HEK293T (cell line): ENCODE data around the gene TIGD6.

Experiments used
- BHLHE40 ChIP-seq: fragments of 450-650 bp; IDR thresholded peaks from 2 replicates; pipeline ENCODE4 v1.6.1; 2016; ENCODE audit warnings: mild to moderate bottlenecking, moderate library complexity, borderline replicate concordance
- CTBP1 ChIP-seq: fragments of 450-650 bp; IDR thresholded peaks from 2 replicates; pipeline ENCODE4 v1.6.1; 2016; ENCODE audit warnings: borderline replicate concordance
- ELF4 ChIP-seq: fragments of 450-650 bp; IDR thresholded peaks from 2 replicates; pipeline ENCODE4 v1.6.1; 2017; ENCODE audit warnings: antibody characterized with exemption
- FOXA1 ChIP-seq: fragments of 450-650 bp; IDR thresholded peaks from 2 replicates; pipeline ENCODE4 v1.6.1; 2016; ENCODE audit warnings: mild to moderate bottlenecking
- FOXK2 ChIP-seq: fragments of 450-650 bp; IDR thresholded peaks from 2 replicates; pipeline ENCODE4 v1.6.1; 2016; ENCODE audit warnings: mild to moderate bottlenecking
- FOXM1 ChIP-seq: fragments of 450-650 bp; IDR thresholded peaks from 2 replicates; pipeline ENCODE4 v1.6.1; 2017; ENCODE audit warnings: mild to moderate bottlenecking, borderline replicate concordance
- NFRKB ChIP-seq: fragments of 450-650 bp; IDR thresholded peaks from 2 replicates; pipeline ENCODE4 v1.6.1; 2016; ENCODE audit warnings: mild to moderate bottlenecking, moderate library complexity
- SP1 ChIP-seq: fragments of 450-650 bp; IDR thresholded peaks from 2 replicates; pipeline ENCODE4 v1.6.1; 2017
- ZNF384 ChIP-seq: fragments of 450-650 bp; IDR thresholded peaks from 2 replicates; pipeline ENCODE4 v1.6.1; 2016
- TF ChIP-seq, protein P1 (sequence below): fragments of 450-650 bp; IDR thresholded peaks from 2 replicates; pipeline ENCODE4 v1.6.1; 2016

DNA sequence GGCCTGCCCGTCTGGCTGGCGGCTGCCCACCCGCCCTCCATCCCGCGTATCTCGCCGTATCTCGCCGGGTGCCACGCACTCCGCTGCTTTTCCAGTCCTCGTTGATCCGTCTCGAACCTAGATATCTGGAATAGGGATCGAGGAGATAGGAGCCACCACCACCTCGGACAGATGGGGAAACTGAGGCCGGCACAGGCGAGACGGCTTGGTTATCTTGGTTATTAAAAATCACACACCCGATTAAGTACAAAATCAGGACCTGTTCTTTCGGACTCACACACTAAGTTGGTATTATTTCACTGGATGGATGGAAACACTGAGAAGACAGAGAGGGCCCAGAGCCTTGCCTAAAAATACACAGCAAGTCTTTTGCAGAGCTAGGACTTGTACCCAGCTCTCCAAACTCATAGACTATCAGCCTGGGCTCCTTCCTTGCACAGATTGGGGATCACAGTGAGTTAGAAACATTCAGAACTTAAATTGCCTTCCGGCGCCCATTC, 39.2 kb downstream of the TIGD6 start:
- TF ChIP-seq ZNF384 = no peak
- TF ChIP-seq FOXA1 = no peak
- TF ChIP-seq, protein P1, sequence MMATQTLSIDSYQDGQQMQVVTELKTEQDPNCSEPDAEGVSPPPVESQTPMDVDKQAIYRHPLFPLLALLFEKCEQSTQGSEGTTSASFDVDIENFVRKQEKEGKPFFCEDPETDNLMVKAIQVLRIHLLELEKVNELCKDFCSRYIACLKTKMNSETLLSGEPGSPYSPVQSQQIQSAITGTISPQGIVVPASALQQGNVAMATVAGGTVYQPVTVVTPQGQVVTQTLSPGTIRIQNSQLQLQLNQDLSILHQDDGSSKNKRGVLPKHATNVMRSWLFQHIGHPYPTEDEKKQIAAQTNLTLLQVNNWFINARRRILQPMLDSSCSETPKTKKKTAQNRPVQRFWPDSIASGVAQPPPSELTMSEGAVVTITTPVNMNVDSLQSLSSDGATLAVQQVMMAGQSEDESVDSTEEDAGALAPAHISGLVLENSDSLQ = no peak
- TF ChIP-seq SP1 = no peak
- TF ChIP-seq FOXK2 = no peak
- no peak for TF ChIP-seq ELF4
- TF ChIP-seq FOXM1 = no peak
- TF ChIP-seq NFRKB = no peak
- no peak for TF ChIP-seq BHLHE40
- TF ChIP-seq CTBP1 = no peak
